Measurements from ENCODE around the gene DEPDC5.

Gene DEPDC5

GRCh38 chr22:31953261-31953660, 199.4 kb downstream of the DEPDC5 start:
- DNase-seq: no peak

GRCh38 chr22:31954535-31955523, 201.0 kb downstream of the DEPDC5 start:
- DNase-seq: no peak

- no peak for DNase-seq
Measured at GRCh38 chr22:31956360-31956759, 202.5 kb downstream of the DEPDC5 start.

Data from stimulated activated CD8-positive, alpha-beta memory T cell treated with anti-CD3 and anti-CD28 coated beads, Interleukin-4, amount 100 ng/mL, for 48 hours (primary cell).